ENCODE measurements around the gene IFI44L. TPM values are rescaled to one million over a fixed set of nuclear protein-coding genes. Genes with fewer than 3 reads are reported as not detected.

IFI44L gene
- total RNA-seq, 1 donor: 49.2 TPM

GRCh38 chr1:78664763-78665162 lies 44.5 kb downstream of the IFI44L start:
- Histone ChIP-seq H3K36me3 (ENCODE audit: insufficient read depth, low read length) (peaks cover 3% of the 10 kb centered on the region), H4K20me1 (ENCODE audit: insufficient read depth, low read length) (no peaks in the 10 kb centered on the region), H3K9me3 (ENCODE audit: low read depth, low read length) (no peaks in the 10 kb centered on the region), H3K27ac (ENCODE audit: low read depth, low read length) (no peak overlapping the region), H3K27me3 (ENCODE audit: insufficient read depth, low read length) (no peaks in the 10 kb centered on the region), H3K4me1 (ENCODE audit: insufficient read depth, low read length) (no peaks in the 10 kb centered on the region), H2AFZ (ENCODE audit: low read length) (no peak overlapping the region), H3K4me2 (ENCODE audit: insufficient read depth, low read length) (no peak overlapping the region), H3K79me2 (ENCODE audit: insufficient read depth, low read length) (no peaks in the 10 kb centered on the region), H3K4me3 (ENCODE audit: insufficient read depth, low read length) (no peak overlapping the region)
- TF ChIP-seq CTCF (IDR thresholded peaks at IDR 0.05; ENCODE audit: extremely low read depth, low read depth, low read length): no peak
- no peak for DNase-seq (ENCODE audit: insufficient read length, low spot score, missing footprints)

GRCh38 chr1:78665809-78666208 lies 45.6 kb downstream of the IFI44L start:
- Histone ChIP-seq H3K79me2 (ENCODE audit: insufficient read depth, low read length) (no peaks in the 10 kb centered on the region), H2AFZ (ENCODE audit: low read length) (no peak overlapping the region), H3K27me3 (ENCODE audit: insufficient read depth, low read length) (no peaks in the 10 kb centered on the region), H3K36me3 (ENCODE audit: insufficient read depth, low read length) (no peaks in the 10 kb centered on the region), H3K4me2 (ENCODE audit: insufficient read depth, low read length) (no peak overlapping the region), H3K4me3 (ENCODE audit: insufficient read depth, low read length) (no peak overlapping the region), H3K27ac (ENCODE audit: low read depth, low read length) (no peak overlapping the region), H3K4me1 (ENCODE audit: insufficient read depth, low read length) (no peaks in the 10 kb centered on the region), H3K9me3 (ENCODE audit: low read depth, low read length) (no peaks in the 10 kb centered on the region), H4K20me1 (ENCODE audit: insufficient read depth, low read length) (no peaks in the 10 kb centered on the region)
- DNase-seq (ENCODE audit: insufficient read length, low spot score, missing footprints): no peak
- TF ChIP-seq CTCF (IDR thresholded peaks at IDR 0.05; ENCODE audit: extremely low read depth, low read depth, low read length): no peak

GRCh38 chr1:78667939-78668338 lies 47.7 kb downstream of the IFI44L start:
- no peaks in the 10 kb centered on the region for H3K36me3 ChIP-seq (ENCODE audit: insufficient read depth, low read length)
- H4K20me1 ChIP-seq (ENCODE audit: insufficient read depth, low read length): no peaks in the 10 kb centered on the region
- H3K27me3 ChIP-seq (ENCODE audit: insufficient read depth, low read length): no peaks in the 10 kb centered on the region
- H3K27ac ChIP-seq (ENCODE audit: low read depth, low read length): no peak overlapping the region
- H3K9me3 ChIP-seq (ENCODE audit: low read depth, low read length): no peaks in the 10 kb centered on the region
- no peaks in the 10 kb centered on the region for H3K4me1 ChIP-seq (ENCODE audit: insufficient read depth, low read length)
- H2AFZ ChIP-seq (ENCODE audit: low read length): no peak overlapping the region
- H3K4me3 ChIP-seq (ENCODE audit: insufficient read depth, low read length): no peak overlapping the region
- no peak for DNase-seq (ENCODE audit: insufficient read length, low spot score, missing footprints)
- H3K4me2 ChIP-seq (ENCODE audit: insufficient read depth, low read length): no peak overlapping the region
- no peaks in the 10 kb centered on the region for H3K79me2 ChIP-seq (ENCODE audit: insufficient read depth, low read length)
- TF ChIP-seq CTCF (IDR thresholded peaks at IDR 0.05; ENCODE audit: extremely low read depth, low read depth, low read length): no peak

DNA sequence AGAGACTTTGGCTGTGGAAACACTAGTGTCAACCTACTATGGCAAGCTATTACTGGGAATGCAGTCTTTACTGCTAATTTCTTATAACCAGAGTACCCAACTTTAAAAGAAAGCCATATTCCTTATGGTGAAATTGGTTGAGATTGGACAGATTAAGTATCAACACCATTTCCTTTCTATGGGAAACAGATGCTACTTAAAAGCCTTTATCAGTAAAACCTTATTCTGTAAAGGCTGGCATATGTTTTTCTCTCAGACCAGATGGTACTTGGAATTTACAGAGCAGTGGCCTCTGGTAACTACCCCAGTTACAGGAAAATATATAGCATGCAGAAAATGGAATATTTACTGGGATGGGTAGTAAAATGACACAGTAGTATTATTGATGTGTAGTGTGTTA lies 48.2 kb downstream of the IFI44L start:
- H3K79me2 ChIP-seq (ENCODE audit: insufficient read depth, low read length): no peaks in the 10 kb centered on the region
- H3K4me3 ChIP-seq (ENCODE audit: insufficient read depth, low read length): no peak overlapping the region
- H3K27ac ChIP-seq (ENCODE audit: low read depth, low read length): no peak overlapping the region
- no peak for DNase-seq (ENCODE audit: insufficient read length, low spot score, missing footprints)
- no peak for TF ChIP-seq CTCF (IDR thresholded peaks at IDR 0.05; ENCODE audit: extremely low read depth, low read depth, low read length)
- H4K20me1 ChIP-seq (ENCODE audit: insufficient read depth, low read length): no peaks in the 10 kb centered on the region
- no peaks in the 10 kb centered on the region for H3K27me3 ChIP-seq (ENCODE audit: insufficient read depth, low read length)
- no peaks in the 10 kb centered on the region for H3K36me3 ChIP-seq (ENCODE audit: insufficient read depth, low read length)
- H3K9me3 ChIP-seq (ENCODE audit: low read depth, low read length): no peaks in the 10 kb centered on the region
- no peaks in the 10 kb centered on the region for H3K4me1 ChIP-seq (ENCODE audit: insufficient read depth, low read length)
- no peak overlapping the region for H3K4me2 ChIP-seq (ENCODE audit: insufficient read depth, low read length)
- H2AFZ ChIP-seq (ENCODE audit: low read length): no peak overlapping the region

Measured in osteoblast (primary cell).